ENCODE data around the gene CBX2.

GRCh38 chr17:79799538-79800324, 21.8 kb downstream of the CBX2 start:
- TF ChIP-seq, protein P1, sequence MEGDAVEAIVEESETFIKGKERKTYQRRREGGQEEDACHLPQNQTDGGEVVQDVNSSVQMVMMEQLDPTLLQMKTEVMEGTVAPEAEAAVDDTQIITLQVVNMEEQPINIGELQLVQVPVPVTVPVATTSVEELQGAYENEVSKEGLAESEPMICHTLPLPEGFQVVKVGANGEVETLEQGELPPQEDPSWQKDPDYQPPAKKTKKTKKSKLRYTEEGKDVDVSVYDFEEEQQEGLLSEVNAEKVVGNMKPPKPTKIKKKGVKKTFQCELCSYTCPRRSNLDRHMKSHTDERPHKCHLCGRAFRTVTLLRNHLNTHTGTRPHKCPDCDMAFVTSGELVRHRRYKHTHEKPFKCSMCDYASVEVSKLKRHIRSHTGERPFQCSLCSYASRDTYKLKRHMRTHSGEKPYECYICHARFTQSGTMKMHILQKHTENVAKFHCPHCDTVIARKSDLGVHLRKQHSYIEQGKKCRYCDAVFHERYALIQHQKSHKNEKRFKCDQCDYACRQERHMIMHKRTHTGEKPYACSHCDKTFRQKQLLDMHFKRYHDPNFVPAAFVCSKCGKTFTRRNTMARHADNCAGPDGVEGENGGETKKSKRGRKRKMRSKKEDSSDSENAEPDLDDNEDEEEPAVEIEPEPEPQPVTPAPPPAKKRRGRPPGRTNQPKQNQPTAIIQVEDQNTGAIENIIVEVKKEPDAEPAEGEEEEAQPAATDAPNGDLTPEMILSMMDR (conservative IDR thresholded peaks at IDR 0.05; ENCODE audit: low read depth, low read length): no peak
- TF ChIP-seq RAD21 (IDR thresholded peaks at IDR 0.05; ENCODE audit: low read length): no peak
- no peak for TF ChIP-seq POLR2A (IDR thresholded peaks at IDR 0.05; ENCODE audit: low read depth, low read length)
